Hematopoietic multipotent progenitor cell treated with erythropoietin and hydrocortisone succinate and interleukin-3 and kit ligand, for 17 days (in vitro differentiated cells): Measurements from ENCODE around the gene PHPT1.
A peak's percentile ranks its signal among the peaks of the same experiment; 100 is the strongest.
"Not testable (repeated sequence)": the region's sequence is repeated elsewhere in the genome, so short reads cannot be mapped to it uniquely, and the experiment has no call there.

ENCODE experiments used
- DNase-seq: peaks from one replicate; pipeline ENCODE4 v3.0.0-alpha.2; 2015; ENCODE audit warnings: low spot score

Gene PHPT1

DNA sequence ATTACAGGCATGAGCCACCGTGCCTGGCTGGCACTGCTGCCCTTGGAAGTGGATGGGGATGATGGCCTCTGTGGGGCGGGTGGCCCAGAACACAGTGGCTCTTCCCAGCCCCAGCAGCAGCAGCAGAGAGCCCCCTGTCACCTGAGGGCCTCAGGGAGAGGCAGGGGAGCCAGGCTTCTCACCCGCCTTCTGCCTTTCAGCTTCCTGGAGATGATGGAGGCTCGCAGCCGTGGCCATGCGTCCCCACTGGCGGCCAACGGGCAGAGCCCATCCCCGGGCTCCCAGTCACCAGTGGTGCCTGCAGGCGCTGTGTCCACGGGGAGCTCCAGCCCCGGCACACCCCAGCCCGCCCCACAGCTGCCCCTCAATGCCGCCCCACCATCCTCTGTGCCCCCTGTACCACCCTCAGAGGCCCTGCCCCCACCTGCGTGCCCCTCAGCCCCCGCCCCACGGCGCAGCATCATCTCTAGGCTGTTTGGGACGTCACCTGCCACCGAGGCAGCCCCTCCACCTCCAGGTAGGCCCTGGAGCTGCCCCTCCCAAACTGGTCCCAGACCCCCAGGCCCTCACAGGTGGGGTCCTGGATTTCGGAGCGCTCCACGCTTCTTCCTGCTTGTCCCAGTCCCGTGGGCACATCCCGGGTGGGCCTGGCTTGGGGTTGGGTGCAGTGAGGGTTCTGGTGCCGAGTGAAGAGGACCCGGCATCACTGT is 11.9 kb upstream of the PHPT1 start:
- no peak for DNase-seq

GRCh38 chr9:136837856-136838277 is 11.3 kb upstream of the PHPT1 start:
- DNase-seq: not testable (repeated sequence)

DNA sequence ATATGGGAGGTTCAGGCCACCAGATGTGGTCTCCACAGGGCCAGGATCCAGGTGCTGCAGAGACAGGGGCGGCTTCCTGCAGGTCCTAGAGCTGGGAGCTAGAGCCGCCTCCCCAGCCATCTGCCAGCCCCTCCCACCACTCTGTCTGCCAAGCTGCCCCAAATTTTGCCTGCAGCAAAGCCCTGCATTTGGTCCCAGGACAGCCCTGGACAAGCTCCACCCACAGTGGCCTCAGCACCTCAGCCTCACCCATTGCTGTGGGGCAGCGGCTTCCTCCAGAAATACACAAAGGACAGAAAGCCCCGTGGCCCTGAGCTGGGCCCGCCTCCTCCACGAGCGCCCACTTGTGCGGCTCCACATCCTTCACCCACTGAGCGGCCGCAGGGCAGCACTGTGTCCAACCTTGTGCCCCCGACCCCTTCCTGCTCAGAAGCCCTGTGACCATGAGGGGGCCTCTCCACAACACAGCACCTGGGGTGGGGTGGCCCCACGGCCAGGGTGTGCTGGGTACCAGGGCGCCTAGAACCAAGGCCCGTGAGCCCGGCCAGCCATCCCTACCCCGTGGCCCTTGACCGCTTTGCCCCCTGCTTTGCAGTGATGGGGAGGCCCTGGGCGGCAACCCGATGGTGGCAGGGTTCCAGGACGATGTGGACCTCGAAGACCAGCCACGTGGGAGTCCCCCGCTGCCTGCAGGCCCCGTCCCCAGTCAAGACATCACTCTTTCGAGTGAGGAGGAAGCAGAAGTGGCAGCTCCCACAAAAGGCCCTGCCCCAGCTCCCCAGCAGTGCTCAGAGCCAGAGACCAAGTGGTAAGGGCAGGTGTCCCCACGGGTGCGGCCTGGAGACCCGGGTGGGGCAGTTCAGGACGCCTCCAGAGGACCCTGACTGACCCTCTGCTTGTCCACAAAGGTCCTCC is 10.6 kb upstream of the PHPT1 start:
- no peak for DNase-seq

- DNase-seq: no peak
Measured at GRCh38 chr9:136839229-136840139, 9.7 kb upstream of the PHPT1 start.

GRCh38 chr9:136840140-136840876 is 8.9 kb upstream of the PHPT1 start:
- DNase-seq: no peak

- no peak for DNase-seq
Measured at GRCh38 chr9:136840877-136841645, 8.1 kb upstream of the PHPT1 start.

DNA sequence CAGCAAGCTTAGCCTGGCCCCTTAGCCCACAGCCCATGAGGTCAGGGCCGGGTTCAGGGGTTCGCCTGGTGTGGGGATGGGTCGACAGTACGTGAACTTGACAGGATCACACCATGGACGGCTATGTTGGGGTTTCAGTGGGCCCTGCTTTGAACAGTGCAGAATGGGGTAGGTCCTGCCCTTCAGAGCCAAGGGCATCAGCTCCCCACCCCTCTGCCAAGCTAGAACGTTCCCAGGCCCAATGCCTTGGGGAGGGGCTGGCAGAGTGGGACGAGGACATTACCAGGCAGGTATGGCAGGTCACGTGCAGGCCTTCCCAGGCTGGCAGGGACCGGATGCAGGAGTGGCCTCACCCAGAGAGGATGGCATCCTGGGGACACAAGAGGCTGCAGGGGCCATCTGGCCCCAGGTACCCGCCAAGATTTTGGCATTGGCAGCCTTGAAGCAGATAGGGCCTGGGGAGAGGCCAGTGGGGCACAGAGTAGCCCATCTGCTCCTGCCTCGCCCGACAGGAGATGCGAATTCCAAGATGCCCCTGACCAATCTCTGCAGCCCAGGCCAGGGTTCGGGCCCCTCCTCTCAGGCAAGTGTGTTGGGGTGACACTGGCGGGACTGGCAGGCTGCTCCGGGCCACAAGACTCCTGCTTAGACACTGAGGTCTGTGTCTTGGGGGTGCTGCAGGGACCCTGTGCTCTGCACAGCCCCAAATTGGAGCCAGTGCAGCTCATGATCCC is 7.4 kb upstream of the PHPT1 start:
- DNase-seq: not testable (repeated sequence)

DNA sequence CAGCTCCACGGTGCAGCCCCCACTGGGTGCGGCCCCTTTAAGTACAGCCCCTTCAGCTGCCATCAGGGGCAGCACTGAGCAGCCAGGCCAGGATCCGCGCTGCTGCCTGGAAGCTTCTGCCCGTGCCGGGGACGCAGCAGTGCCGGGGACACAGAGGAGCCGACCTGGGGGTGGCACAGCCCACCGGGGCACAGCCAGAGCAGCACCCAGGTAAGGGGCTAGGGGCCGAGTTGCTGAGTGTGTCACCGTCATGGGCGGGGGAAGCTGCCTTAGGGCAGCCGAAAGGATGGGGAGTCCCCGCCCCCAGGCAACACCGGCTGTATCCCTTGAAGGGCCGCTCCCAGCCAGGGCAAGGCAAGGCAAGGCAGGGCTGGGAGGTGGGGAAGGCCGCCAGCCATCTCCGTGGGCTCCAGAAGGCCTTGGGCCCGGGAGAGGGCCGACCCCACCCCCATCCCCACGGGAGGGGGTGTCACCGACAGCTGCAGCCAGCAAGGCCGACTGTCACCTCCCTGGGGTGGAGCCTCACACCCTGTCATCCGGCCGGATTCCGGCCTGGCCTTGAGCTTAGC is 6.7 kb upstream of the PHPT1 start, which contains the start of gene AJM1:
TSS of gene AJM1 (plus strand) at position 99 of the 569 bp plus-strand sequence. CDS start 1,937 bp downstream, outside the sequence.
- peak; percentile 62 for DNase-seq

- DNase-seq: not testable (repeated sequence)
Measured at GRCh38 chr9:136843159-136843800, 5.9 kb upstream of the PHPT1 start.

DNA sequence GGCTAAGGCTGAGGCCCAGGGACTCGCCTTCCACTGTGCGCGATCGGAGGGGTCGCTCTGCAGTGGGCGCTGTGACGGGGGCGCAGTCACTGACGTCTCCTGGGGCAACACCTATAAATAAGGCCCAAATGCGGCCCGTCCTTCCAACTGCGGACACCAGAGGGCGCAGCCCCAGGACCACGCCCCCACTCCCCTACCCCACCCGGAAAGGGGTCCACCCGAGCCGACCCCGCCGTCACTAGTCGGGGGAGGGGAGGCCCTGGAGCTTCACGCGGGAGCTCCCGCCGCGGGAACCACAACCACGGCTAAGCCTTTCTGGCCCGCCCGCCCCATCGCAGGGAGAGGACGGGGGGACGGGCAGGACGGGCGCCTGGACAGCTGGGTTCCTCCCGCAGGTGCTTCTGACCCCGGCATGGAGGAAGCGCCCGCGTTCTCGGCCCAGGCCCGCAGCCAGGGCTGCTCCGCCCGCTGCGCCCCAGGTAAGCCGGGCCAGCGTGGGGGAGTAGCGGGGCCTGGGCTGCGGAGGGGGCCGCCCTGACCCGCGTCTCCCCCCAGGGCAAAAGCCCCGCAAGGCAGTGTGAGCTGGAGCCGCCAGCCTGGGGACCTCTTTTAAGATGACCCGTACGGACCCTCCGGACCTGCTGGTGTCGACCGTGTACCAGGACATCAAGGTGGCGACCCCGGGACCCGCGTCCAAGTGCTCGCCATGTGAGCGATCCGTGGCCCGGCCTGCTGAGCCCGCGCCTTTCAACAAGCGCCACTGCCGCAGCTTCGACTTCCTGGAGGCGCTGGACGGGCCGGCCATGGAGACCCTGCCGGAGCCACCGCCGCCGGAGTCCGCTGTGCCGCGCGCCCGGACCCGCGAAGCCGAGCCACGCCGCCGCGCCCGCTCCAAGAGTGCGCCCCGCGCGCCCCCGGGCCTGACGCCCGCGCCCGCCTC is 5.1 kb upstream of the PHPT1 start:
- DNase-seq: peak; percentile 55

GRCh38 chr9:136844761-136845464 is 4.3 kb upstream of the PHPT1 start:
- DNase-seq: no peak

GRCh38 chr9:136845465-136846260 is 3.5 kb upstream of the PHPT1 start:
- no peak for DNase-seq

DNA sequence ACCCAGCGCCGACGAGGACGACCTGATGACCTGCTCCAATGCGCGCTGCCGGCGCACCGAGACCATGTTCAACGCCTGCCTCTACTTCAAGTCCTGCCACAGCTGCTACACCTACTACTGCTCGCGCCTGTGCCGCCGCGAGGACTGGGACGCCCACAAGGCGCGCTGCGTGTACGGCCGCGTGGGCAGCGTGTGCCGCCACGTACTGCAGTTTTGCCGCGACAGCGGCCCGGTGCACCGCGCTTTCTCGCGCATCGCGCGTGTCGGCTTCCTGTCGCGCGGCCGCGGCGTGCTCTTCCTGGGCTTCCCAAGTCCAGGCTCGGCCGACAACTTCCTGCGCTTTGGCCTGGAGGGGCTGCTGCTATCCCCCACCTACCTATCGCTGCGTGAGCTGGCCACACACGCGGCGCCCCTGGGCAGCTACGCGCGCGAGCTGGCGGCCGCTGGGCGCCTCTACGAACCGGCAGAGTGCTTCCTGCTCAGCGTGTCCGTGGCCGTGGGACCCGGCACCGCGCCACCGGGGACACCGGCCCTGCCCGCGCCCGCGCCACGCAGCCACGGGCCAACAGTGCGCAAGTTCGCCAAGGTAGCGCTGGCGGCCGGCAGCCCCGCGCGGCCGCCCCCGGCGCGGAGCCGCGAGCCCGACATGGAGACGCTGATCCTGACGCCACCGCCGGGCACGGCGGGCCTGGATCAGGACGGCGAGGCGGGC is 2.7 kb upstream of the PHPT1 start:
- no peak for DNase-seq

DNA sequence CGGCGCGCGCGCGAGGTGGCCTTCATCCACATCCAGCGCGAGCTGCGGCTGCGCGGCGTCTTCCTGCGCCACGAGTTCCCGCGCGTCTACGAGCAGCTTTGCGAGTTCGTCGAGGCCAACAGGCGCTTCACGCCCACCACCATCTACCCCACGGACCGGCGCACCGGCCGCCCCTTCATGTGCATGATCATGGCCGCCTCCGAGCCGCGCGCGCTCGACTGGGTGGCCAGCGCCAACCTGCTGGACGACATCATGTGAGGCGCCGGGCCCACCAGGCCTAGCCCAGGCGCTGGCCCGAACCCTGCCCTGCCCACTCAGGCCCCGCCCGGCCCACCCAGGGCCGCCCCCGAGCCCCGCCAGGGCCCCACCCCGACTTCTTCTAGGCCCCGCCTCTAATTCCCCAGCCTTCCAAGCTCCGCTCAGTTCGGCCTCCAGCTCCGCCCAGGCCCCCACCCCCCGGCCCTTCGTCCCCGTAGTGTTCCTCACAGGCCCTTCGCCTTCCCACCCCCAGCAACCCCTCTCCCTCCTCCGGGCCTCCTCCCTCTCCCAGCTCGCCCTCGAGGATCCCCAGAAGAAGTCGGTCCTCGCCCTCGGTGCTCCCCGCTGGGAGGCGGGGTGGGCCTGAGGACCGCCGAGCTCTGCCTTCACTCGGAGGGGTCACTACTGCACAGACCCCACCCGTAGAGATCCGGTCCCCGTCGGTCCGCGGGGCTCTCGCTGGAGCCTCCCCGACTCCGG is 2.0 kb upstream of the PHPT1 start:
- peak; percentile 42 for DNase-seq
